ENCODE results near the gene ZC3H7B.

Gene ZC3H7B

GRCh38 chr22:41324821-41325528 lies 23.6 kb downstream of the ZC3H7B start:
- DNase-seq (ENCODE audit: low spot score) (no peak), FAIRE-seq (no peak)

- FAIRE-seq (no peak), DNase-seq (ENCODE audit: low spot score) (no peak)
Observed at GRCh38 chr22:41327124-41327523, 25.8 kb downstream of the ZC3H7B start.

GRCh38 chr22:41330169-41330568 lies 28.8 kb downstream of the ZC3H7B start:
- FAIRE-seq: no peak
- no peak for DNase-seq (ENCODE audit: low spot score)

GRCh38 chr22:41332217-41332939 lies 31.1 kb downstream of the ZC3H7B start:
- FAIRE-seq (no peak), DNase-seq (ENCODE audit: low spot score) (no peak)

- no peak for FAIRE-seq
- DNase-seq (ENCODE audit: low spot score): no peak
Observed at GRCh38 chr22:41333806-41334205, 32.5 kb downstream of the ZC3H7B start.

- DNase-seq (ENCODE audit: low spot score) (no peak), FAIRE-seq (no peak)
Observed at GRCh38 chr22:41334215-41334614, 32.9 kb downstream of the ZC3H7B start.

- no peak for FAIRE-seq
- DNase-seq (ENCODE audit: low spot score): no peak
Observed at GRCh38 chr22:41334951-41335635, 33.8 kb downstream of the ZC3H7B start.

GRCh38 chr22:41338614-41339212 lies 37.4 kb downstream of the ZC3H7B start:
- FAIRE-seq (no peak), DNase-seq (ENCODE audit: low spot score) (no peak)

- no peak for FAIRE-seq
- no peak for DNase-seq (ENCODE audit: low spot score)
Observed at GRCh38 chr22:41339823-41340222, 38.5 kb downstream of the ZC3H7B start.

GRCh38 chr22:41340357-41340756 lies 39.0 kb downstream of the ZC3H7B start:
- DNase-seq (ENCODE audit: low spot score) (no peak), FAIRE-seq (no peak)

GRCh38 chr22:41341012-41341411 lies 39.7 kb downstream of the ZC3H7B start:
- DNase-seq (ENCODE audit: low spot score): no peak
- no peak for FAIRE-seq

- FAIRE-seq (no peak), DNase-seq (ENCODE audit: low spot score) (no peak)
Observed at GRCh38 chr22:41341990-41342389, 40.7 kb downstream of the ZC3H7B start.

GRCh38 chr22:41343300-41343699 lies 42.0 kb downstream of the ZC3H7B start:
- no peak for FAIRE-seq
- DNase-seq (ENCODE audit: low spot score): no peak

GRCh38 chr22:41343717-41344116 lies 42.4 kb downstream of the ZC3H7B start:
- FAIRE-seq (no peak), DNase-seq (ENCODE audit: low spot score) (no peak)

- FAIRE-seq: no peak
Observed at GRCh38 chr22:41344189-41344788, 43.0 kb downstream of the ZC3H7B start.

GRCh38 chr22:41345807-41346335 lies 44.5 kb downstream of the ZC3H7B start:
- FAIRE-seq (no peak), DNase-seq (ENCODE audit: low spot score) (no peak)

More at GRCh38 chr22:41344189-41344788, 43.0 kb downstream of the ZC3H7B start:
- DNase-seq (ENCODE audit: low spot score): no peak

- DNase-seq (ENCODE audit: low spot score) (no peak), FAIRE-seq (no peak)
Observed at GRCh38 chr22:41347066-41347859, 45.9 kb downstream of the ZC3H7B start.

- FAIRE-seq (no peak), DNase-seq (ENCODE audit: low spot score) (no peak)
Observed at GRCh38 chr22:41348964-41349484, 47.7 kb downstream of the ZC3H7B start.

GRCh38 chr22:41350087-41350486 lies 48.8 kb downstream of the ZC3H7B start:
- FAIRE-seq: no peak
- no peak for DNase-seq (ENCODE audit: low spot score)

GRCh38 chr22:41351011-41351410 lies 49.7 kb downstream of the ZC3H7B start:
- no peak for DNase-seq (ENCODE audit: low spot score)

More at GRCh38 chr22:41351011-41351410, 49.7 kb downstream of the ZC3H7B start:
- no peak for FAIRE-seq

All from RCC 7860 (cell line).